IMR-90 (cell line): ENCODE measurements around the gene OR7G2. TPM values are rescaled to one million over a fixed set of nuclear protein-coding genes. Genes with fewer than 3 reads are reported as not detected.

ENCODE experiments used
- ATAC-seq: fragments of 200-7000 bp; cut with Tn5 transposase; 2 replicates; pipeline ENCODE4 v1.9.1; 2020; ENCODE audit warnings: low read depth, mild to moderate bottlenecking, moderate library complexity
- BruUV-seq: library from RNA; stranded (reverse); fragments of 400-500 nt; replicated peaks from 2 replicates; lab custom pipeline; 2021; lab: Mats Ljungman, UMichigan
- CTCF ChIA-PET: fragments of 300-600 bp; formaldehyde crosslinking; extraction: SDS; loops from one replicate; lab custom pipeline; 2021; ENCODE audit warnings: antibody characterized with exemption; lab: Yijun Ruan, JAX
- POLR2A ChIA-PET: fragments of 300-600 bp; sonication (Branson Sonifier 250); formaldehyde crosslinking; loops from one replicate; lab custom pipeline; 2022; ENCODE audit warnings: antibody characterized with exemption; ENCODE audit not compliant: unreplicated experiment; lab: Charles Lee
- DNase-seq: peaks from one replicate; pipeline ENCODE4 v3.0.0; 2013
- H2AFZ ChIP-seq: replicated peaks from 2 replicates; pipeline ENCODE3; 2013; ENCODE audit warnings: low read length, mild to moderate bottlenecking; ENCODE audit not compliant: poor library complexity
- H2AK5ac ChIP-seq: 2 replicates; pipeline ENCODE4 v1.6.1; 2013; ENCODE audit warnings: low read depth, low read length, inconsistent platforms
- H2AK9ac ChIP-seq: replicated peaks from 2 replicates; pipeline ENCODE3; 2013; ENCODE audit warnings: mild to moderate bottlenecking, low read depth, low read length, moderate library complexity; ENCODE audit not compliant: poor library complexity
- H2BK120ac ChIP-seq: 2 replicates; pipeline ENCODE4 v1.6.1; 2013; ENCODE audit warnings: low read depth, low read length, inconsistent platforms
- H2BK15ac ChIP-seq: 3 replicates; pipeline ENCODE4 v1.6.1; 2013; ENCODE audit warnings: low read depth, low read length, inconsistent platforms
- H2BK20ac ChIP-seq: 2 replicates; pipeline ENCODE4 v1.6.1; 2013; ENCODE audit warnings: low read depth, mild to moderate bottlenecking, inconsistent platforms, low read length, moderate library complexity
- H2BK5ac ChIP-seq: 2 replicates; pipeline ENCODE4 v1.6.1; 2013; ENCODE audit warnings: mild to moderate bottlenecking, low read depth, low read length, inconsistent platforms; ENCODE audit not compliant: poor library complexity, severe bottlenecking
- H3K14ac ChIP-seq: replicated peaks from 2 replicates; pipeline ENCODE4 v1.6.1; 2013; ENCODE audit warnings: low read depth, low read length, inconsistent platforms
- H3K18ac ChIP-seq: 2 replicates; pipeline ENCODE4 v1.6.1; 2013; ENCODE audit warnings: low read depth, low read length, control low read depth
- H3K23ac ChIP-seq: 2 replicates; pipeline ENCODE4 v1.6.1; 2013; ENCODE audit warnings: low read depth, low read length, inconsistent platforms
- H3K27ac ChIP-seq: 2 replicates; pipeline ENCODE4 v1.5.1; 2013; ENCODE audit warnings: mild to moderate bottlenecking, control low read depth, low read length; ENCODE audit not compliant: insufficient read depth
- H3K27me3 ChIP-seq: 2 replicates; pipeline ENCODE4 v1.6.1; 2013; ENCODE audit warnings: low read length; ENCODE audit not compliant: control insufficient read depth, insufficient read depth
- H3K36me3 ChIP-seq: 2 replicates; pipeline ENCODE4 v1.6.1; 2013; ENCODE audit warnings: low read length, mixed read lengths; ENCODE audit not compliant: control insufficient read depth, insufficient read depth
- H3K4ac ChIP-seq: 2 replicates; pipeline ENCODE4 v1.6.1; 2013; ENCODE audit warnings: low read depth, low read length, inconsistent platforms
- H3K4me1 ChIP-seq: 2 replicates; pipeline ENCODE4 v1.6.1; 2013; ENCODE audit warnings: low read length, mixed read lengths; ENCODE audit not compliant: control insufficient read depth, insufficient read depth
- H3K4me2 ChIP-seq: 2 replicates; pipeline ENCODE4 v1.6.1; 2013; ENCODE audit warnings: low read depth, mild to moderate bottlenecking, control low read depth, low read length, moderate library complexity
- H3K4me3 ChIP-seq: 2 replicates; pipeline ENCODE4 v1.5.1; 2013; ENCODE audit warnings: low read depth, mild to moderate bottlenecking, control low read depth, low read length, moderate library complexity; ENCODE audit not compliant: insufficient read depth
- H3K56ac ChIP-seq: 2 replicates; pipeline ENCODE4 v1.6.1; 2013; ENCODE audit warnings: low read length, inconsistent platforms; ENCODE audit not compliant: insufficient read depth; ENCODE audit errors: extremely low read depth
- H3K79me1 ChIP-seq, 2 experiments: 2 replicates each; pipeline ENCODE4 v1.6.1; 2013; ENCODE audit warnings: low read length in 2 of 2, inconsistent platforms in 1 of 2, low read depth in 1 of 2
- H3K9ac ChIP-seq: 2 replicates; pipeline ENCODE4 v1.6.1; 2013; ENCODE audit warnings: low read depth, low read length, control low read depth
- H3K9me1 ChIP-seq: 2 replicates; pipeline ENCODE4 v1.6.1; 2013; ENCODE audit warnings: low read length, inconsistent platforms; ENCODE audit not compliant: insufficient read depth
- H3K9me3 ChIP-seq: 2 replicates; pipeline ENCODE4 v1.6.1; 2013; ENCODE audit warnings: low read length; ENCODE audit not compliant: control insufficient read depth, insufficient read depth
- H4K20me1 ChIP-seq: 2 replicates; pipeline ENCODE4 v1.6.1; 2013; ENCODE audit warnings: low read length, inconsistent platforms; ENCODE audit not compliant: insufficient read depth
- H4K5ac ChIP-seq: 2 replicates; pipeline ENCODE4 v1.6.1; 2013; ENCODE audit warnings: mild to moderate bottlenecking, low read depth, low read length, control low read depth
- H4K8ac ChIP-seq, 2 experiments: 2 replicates each; pipeline ENCODE4 v1.6.1; 2013; ENCODE audit warnings: low read depth in 2 of 2, low read length in 2 of 2, control low read depth in 1 of 2, inconsistent platforms in 1 of 2
- H4K91ac ChIP-seq: 2 replicates; pipeline ENCODE4 v1.6.1; 2013; ENCODE audit warnings: low read depth, low read length, inconsistent platforms; ENCODE audit not compliant: insufficient read depth
- BHLHE40 ChIP-seq: fragments of 150-350 bp; IDR thresholded peaks from 2 replicates; pipeline ENCODE4 v1.6.1; 2016; ENCODE audit warnings: mild to moderate bottlenecking, low read depth, low read length
- CEBPB ChIP-seq: IDR thresholded peaks from 2 replicates; pipeline ENCODE4 v1.6.1; 2012; ENCODE audit warnings: low read depth, low read length, improper control_type of control experiment
- CHD1 ChIP-seq: IDR thresholded peaks from 2 replicates; pipeline ENCODE4 v1.6.1; 2012; ENCODE audit warnings: low read depth, low read length, improper control_type of control experiment
- FOS ChIP-seq: fragments of 150-350 bp; IDR thresholded peaks from 2 replicates; pipeline ENCODE4 v1.6.1; 2016; ENCODE audit warnings: low read depth, low read length
- MAFK ChIP-seq: IDR thresholded peaks from 2 replicates; pipeline ENCODE4 v1.6.1; 2012; ENCODE audit warnings: low read depth, low read length, improper control_type of control experiment
- MAZ ChIP-seq: IDR thresholded peaks from 2 replicates; pipeline ENCODE4 v1.6.1; 2012; ENCODE audit warnings: low read depth, mild to moderate bottlenecking, low read length, improper control_type of control experiment, moderate library complexity, borderline replicate concordance
- MXI1 ChIP-seq: IDR thresholded peaks from 2 replicates; pipeline ENCODE4 v1.6.1; 2012; ENCODE audit warnings: low read depth, mild to moderate bottlenecking, low read length, moderate library complexity, borderline replicate concordance
- NFE2L2 ChIP-seq: fragments of 150-350 bp; IDR thresholded peaks from 2 replicates; pipeline ENCODE4 v1.6.1; 2016; ENCODE audit warnings: low read depth, mild to moderate bottlenecking, low read length
- POLR2A ChIP-seq: IDR thresholded peaks from 2 replicates; pipeline ENCODE4 v1.6.1; 2012; ENCODE audit warnings: mild to moderate bottlenecking, low read depth, low read length
- RAD21 ChIP-seq: IDR thresholded peaks from 2 replicates; pipeline ENCODE4 v1.6.1; 2012; ENCODE audit warnings: low read length, improper control_type of control experiment
- RCOR1 ChIP-seq: IDR thresholded peaks from 2 replicates; pipeline ENCODE4 v1.6.1; 2012; ENCODE audit warnings: mild to moderate bottlenecking, low read length, improper control_type of control experiment; ENCODE audit not compliant: insufficient replicate concordance
- RFX5 ChIP-seq: IDR thresholded peaks from 2 replicates; pipeline ENCODE4 v1.8.0; 2012; ENCODE audit warnings: low read depth, mild to moderate bottlenecking, low read length, moderate library complexity
- SMC3 ChIP-seq: fragments of 150-350 bp; IDR thresholded peaks from 2 replicates; pipeline ENCODE4 v1.6.1; 2016; ENCODE audit warnings: low read depth, mild to moderate bottlenecking, antibody characterized with exemption, low read length, moderate library complexity
- WGBS, 2 experiments: methylation state at CpG; one replicate each; pipeline versions ENCODE4 v1.1.5 to v1.1.7; 2013; ENCODE audit warnings: missing lambda C conversion rate in 2 of 2; ENCODE audit not compliant: insufficient read length in 1 of 2; ENCODE audit errors: extremely low coverage in 2 of 2; 5-methylcytosine and 5-hydroxymethylcytosine counted together
- dilution Hi-C: fragments of 300-500 bp; cut with HindIII; formaldehyde crosslinking; loops from one replicate; pipeline ENCODE4 v1.14.3; 2018; ENCODE audit warnings: low sequenced_read_pairs; ENCODE audit not compliant: unreplicated experiment
- in situ Hi-C: fragments of 300-500 bp; cut with MboI; formaldehyde crosslinking; loops from 3 replicates; pipeline ENCODE4 v1.14.3; 2019; ENCODE audit warnings: low sequenced_read_pairs, inconsistent platforms, mixed read lengths
- intact Hi-C: fragments of 100-400 bp; cut with micrococcal nuclease; formaldehyde crosslinking; loops from 2 replicates; pipeline ENCODE4 v1.10.0; 2022
- polyA plus RNA-seq, 3 experiments: library from polyadenylated mRNA; depleted of rRNA; stranded (reverse); fragments of >200 nt; gene quantifications; 2 replicates each; pipeline ENCODE4 v1.2.3, GENCODE V29; 2012; ENCODE audit warnings: low replicate concordance in 1 of 3
- total RNA-seq: library from RNA; depleted of rRNA; stranded (reverse); fragments of >200 nt; gene quantifications from 2 replicates; pipeline ENCODE4 v1.2.3, GENCODE V29; 2012
- TF ChIP-seq, protein P1 (sequence below): fragments of 150-350 bp; IDR thresholded peaks from 2 replicates; pipeline ENCODE4 v1.6.1; 2016; ENCODE audit warnings: low read depth, mild to moderate bottlenecking, low read length, moderate library complexity, borderline replicate concordance
- TF ChIP-seq, protein P2 (sequence below): fragments of 150-350 bp; IDR thresholded peaks from 2 replicates; pipeline ENCODE4 v1.6.1; 2017; ENCODE audit warnings: mild to moderate bottlenecking, antibody characterized with exemption, low read length, low read depth
- TF ChIP-seq, protein P3 (sequence below): conservative IDR thresholded peaks from 2 replicates; pipeline ENCODE4 v1.5.1; 2012; ENCODE audit warnings: mild to moderate bottlenecking, low read depth, low read length, improper control_type of control experiment

The OR7G2 gene
- total and polyA plus RNA-seq, 2 of the 4 experiments (the other 2 are of a cell fraction): not detected

DNA sequence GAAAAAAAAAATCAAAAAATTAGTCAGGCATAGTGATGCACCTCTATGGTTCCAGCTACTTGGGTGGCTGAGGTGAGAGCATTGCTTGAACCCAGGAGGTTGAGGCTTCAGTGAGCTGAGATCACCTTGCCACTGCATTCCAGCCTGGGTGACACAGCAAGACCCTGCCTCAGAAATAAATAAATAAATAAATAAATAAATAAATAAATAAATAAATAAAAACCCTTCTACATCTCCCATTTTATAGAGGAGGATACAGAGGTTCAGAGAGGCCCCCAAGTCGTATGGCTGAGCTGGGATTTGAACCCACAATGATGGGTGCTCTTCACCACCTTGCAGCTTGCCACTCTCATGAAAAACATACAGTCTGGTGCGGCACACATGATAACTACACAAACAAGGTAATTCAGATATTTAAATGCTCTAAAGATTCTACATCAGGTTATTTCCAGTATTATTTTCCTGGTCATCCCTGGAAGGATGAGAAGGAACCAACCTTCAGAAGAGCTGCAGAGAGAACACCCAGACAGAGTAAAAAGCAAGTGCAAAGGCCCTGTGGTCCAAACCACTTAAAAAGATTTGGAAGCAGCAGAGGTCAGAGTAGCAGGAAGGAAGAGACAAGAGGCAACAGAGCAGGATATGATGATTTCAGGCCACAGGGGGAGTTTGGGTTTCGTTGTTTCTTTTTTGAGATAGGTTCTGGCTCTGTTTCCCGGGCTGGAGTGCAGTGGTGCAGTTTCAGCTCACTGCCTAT is 49.6 kb downstream of the OR7G2 start:
- H3K79me1 ChIP-seq: no peaks in the 10 kb centered on the region
- no peak overlapping the region for H2BK5ac ChIP-seq
- no peak overlapping the region for H3K18ac ChIP-seq
- no peaks in the 10 kb centered on the region for H3K27me3 ChIP-seq
- intact Hi-C loops: no loop called here
- no peak overlapping the region for H3K14ac ChIP-seq
- in situ Hi-C loops: no loop called here
- no peak overlapping the region for H4K5ac ChIP-seq
- H2BK20ac ChIP-seq: no peak overlapping the region
- no peak overlapping the region for H3K23ac ChIP-seq
- no peak overlapping the region for H4K91ac ChIP-seq
- no peak overlapping the region for H3K4me3 ChIP-seq
- no peaks in the 10 kb centered on the region for H3K4me1 ChIP-seq
- no peak for DNase-seq
- no peak for ATAC-seq
- CTCF ChIA-PET: interaction anchor here (0.6 kb wide), 1 partner anchor 16 kb away, joined by 9 read pairs; no protein-coding TSS in a partner anchor
- no peaks in the 10 kb centered on the region for H3K36me3 ChIP-seq
- H2BK15ac ChIP-seq: no peak overlapping the region
- TF ChIP-seq RCOR1: no peak
- no peak for TF ChIP-seq POLR2A
- no peak for TF ChIP-seq MXI1
- no peak for TF ChIP-seq NFE2L2
- no peak for TF ChIP-seq FOS
- TF ChIP-seq CHD1: no peak
- no peak for TF ChIP-seq RAD21
- TF ChIP-seq MAFK: no peak
- TF ChIP-seq RFX5: no peak
- TF ChIP-seq CEBPB: no peak
- TF ChIP-seq MAZ: no peak
- TF ChIP-seq BHLHE40: no peak
- TF ChIP-seq SMC3: no peak
- TF ChIP-seq, protein P1, sequence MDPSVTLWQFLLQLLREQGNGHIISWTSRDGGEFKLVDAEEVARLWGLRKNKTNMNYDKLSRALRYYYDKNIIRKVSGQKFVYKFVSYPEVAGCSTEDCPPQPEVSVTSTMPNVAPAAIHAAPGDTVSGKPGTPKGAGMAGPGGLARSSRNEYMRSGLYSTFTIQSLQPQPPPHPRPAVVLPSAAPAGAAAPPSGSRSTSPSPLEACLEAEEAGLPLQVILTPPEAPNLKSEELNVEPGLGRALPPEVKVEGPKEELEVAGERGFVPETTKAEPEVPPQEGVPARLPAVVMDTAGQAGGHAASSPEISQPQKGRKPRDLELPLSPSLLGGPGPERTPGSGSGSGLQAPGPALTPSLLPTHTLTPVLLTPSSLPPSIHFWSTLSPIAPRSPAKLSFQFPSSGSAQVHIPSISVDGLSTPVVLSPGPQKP: no peak
- TF ChIP-seq, protein P2, sequence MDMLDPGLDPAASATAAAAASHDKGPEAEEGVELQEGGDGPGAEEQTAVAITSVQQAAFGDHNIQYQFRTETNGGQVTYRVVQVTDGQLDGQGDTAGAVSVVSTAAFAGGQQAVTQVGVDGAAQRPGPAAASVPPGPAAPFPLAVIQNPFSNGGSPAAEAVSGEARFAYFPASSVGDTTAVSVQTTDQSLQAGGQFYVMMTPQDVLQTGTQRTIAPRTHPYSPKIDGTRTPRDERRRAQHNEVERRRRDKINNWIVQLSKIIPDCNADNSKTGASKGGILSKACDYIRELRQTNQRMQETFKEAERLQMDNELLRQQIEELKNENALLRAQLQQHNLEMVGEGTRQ: no peak
- TF ChIP-seq, protein P3, sequence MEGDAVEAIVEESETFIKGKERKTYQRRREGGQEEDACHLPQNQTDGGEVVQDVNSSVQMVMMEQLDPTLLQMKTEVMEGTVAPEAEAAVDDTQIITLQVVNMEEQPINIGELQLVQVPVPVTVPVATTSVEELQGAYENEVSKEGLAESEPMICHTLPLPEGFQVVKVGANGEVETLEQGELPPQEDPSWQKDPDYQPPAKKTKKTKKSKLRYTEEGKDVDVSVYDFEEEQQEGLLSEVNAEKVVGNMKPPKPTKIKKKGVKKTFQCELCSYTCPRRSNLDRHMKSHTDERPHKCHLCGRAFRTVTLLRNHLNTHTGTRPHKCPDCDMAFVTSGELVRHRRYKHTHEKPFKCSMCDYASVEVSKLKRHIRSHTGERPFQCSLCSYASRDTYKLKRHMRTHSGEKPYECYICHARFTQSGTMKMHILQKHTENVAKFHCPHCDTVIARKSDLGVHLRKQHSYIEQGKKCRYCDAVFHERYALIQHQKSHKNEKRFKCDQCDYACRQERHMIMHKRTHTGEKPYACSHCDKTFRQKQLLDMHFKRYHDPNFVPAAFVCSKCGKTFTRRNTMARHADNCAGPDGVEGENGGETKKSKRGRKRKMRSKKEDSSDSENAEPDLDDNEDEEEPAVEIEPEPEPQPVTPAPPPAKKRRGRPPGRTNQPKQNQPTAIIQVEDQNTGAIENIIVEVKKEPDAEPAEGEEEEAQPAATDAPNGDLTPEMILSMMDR: no peak
- no peak overlapping the region for H2AK5ac ChIP-seq
- peaks cover 11% of the 10 kb centered on the region for H3K9me3 ChIP-seq
- no TSS peak for BruUV-seq
- H2BK120ac ChIP-seq: no peak overlapping the region
- no peaks in the 10 kb centered on the region for H4K20me1 ChIP-seq
- no peak overlapping the region for H2AK9ac ChIP-seq
- no peak overlapping the region for H4K8ac ChIP-seq
- POLR2A ChIA-PET: no interaction called here
- no peak overlapping the region for H3K9ac ChIP-seq
- H3K9me1 ChIP-seq: no peaks in the 10 kb centered on the region
- H3K4ac ChIP-seq: no peak overlapping the region
- H2AFZ ChIP-seq: no peak overlapping the region
- no peak overlapping the region for H3K4me2 ChIP-seq
- 60% methylated on average over 1 of the region's 4 CpGs; no CpG with 5 or more reads in 1 of the 2 experiments for WGBS, 2 experiments
- dilution Hi-C loops: no loop called here
- H3K27ac ChIP-seq: no peak overlapping the region
- no peak overlapping the region for H3K56ac ChIP-seq
